ENCODE results near the gene MIR17HG. TPM values are rescaled to one million over a fixed set of nuclear protein-coding genes. Genes with fewer than 3 reads are reported as not detected.

MIR17HG gene
- total RNA-seq, 1 experiment from 2014 or later, result 5.5 TPM

- Histone ChIP-seq H2AFZ (ENCODE audit: low read length) (no peak overlapping the region), H3K9ac (ENCODE audit: low read length) (no peak overlapping the region), H3K4me3 (ENCODE audit: low read length) (no peak overlapping the region), H3K27me3 (ENCODE audit: low read length) (peaks cover 49% of the 10 kb centered on the region), H3K79me2 (ENCODE audit: low read length) (no peaks in the 10 kb centered on the region), H3K36me3 (ENCODE audit: low read depth, low read length) (no peaks in the 10 kb centered on the region), H3K9me2 (replicated peaks; ENCODE audit: low read length) (no peaks in the 10 kb centered on the region), H3K4me2 (ENCODE audit: low read length) (no peak overlapping the region), H4K20me1 (ENCODE audit: low read length) (no peaks in the 10 kb centered on the region), H3F3A (ENCODE audit: low read length, unreplicated experiment) (no peaks in the 10 kb centered on the region), H3K4me1 (ENCODE audit: insufficient read depth, low read length) (no peaks in the 10 kb centered on the region), H3K27ac (ENCODE audit: low read length) (no peak overlapping the region), H3K9me3 (ENCODE audit: low read length) (no peaks in the 10 kb centered on the region)
- DNase-seq (no peak), ATAC-seq (no peak)
- BruUV-seq (replicated peaks), result no TSS peak
- ChIA-PET POLR2A (ENCODE audit: unreplicated experiment) (no interaction called here), CTCF (no interaction called here)
- intact Hi-C loops (cut with micrococcal nuclease), result loop anchor here (5.0 kb wide), 2 partner anchors 35 to 90 kb away; partner anchors contain the start of gene MIR17HG
- TF ChIP-seq EZH2 (IDR thresholded peaks at IDR 0.05; ENCODE audit: low read length, unreplicated experiment) (no peak), EZH2phosphoT487 (IDR thresholded peaks at IDR 0.05; ENCODE audit: borderline replicate concordance, low read length) (no peak), CTCF (conservative IDR thresholded peaks at IDR 0.05; ENCODE audit: low read depth, low read length) (no peak)
Observed at GRCh38 chr13:91312324-91312723, 35.2 kb upstream of the MIR17HG start.

GRCh38 chr13:91313103-91313502, 34.4 kb upstream of the MIR17HG start:
- H3K79me2 ChIP-seq (ENCODE audit: low read length), result no peaks in the 10 kb centered on the region
- CTCF ChIA-PET, result no interaction called here
- POLR2A ChIA-PET (ENCODE audit: unreplicated experiment), result no interaction called here
- no peak overlapping the region for H3K4me2 ChIP-seq (ENCODE audit: low read length)
- H3F3A ChIP-seq (ENCODE audit: low read length, unreplicated experiment), result no peaks in the 10 kb centered on the region
- H3K9me3 ChIP-seq (ENCODE audit: low read length), result no peaks in the 10 kb centered on the region
- no peak overlapping the region for H3K4me3 ChIP-seq (ENCODE audit: low read length)
- H2AFZ ChIP-seq (ENCODE audit: low read length), result no peak overlapping the region
- H3K9ac ChIP-seq (ENCODE audit: low read length), result no peak overlapping the region
- DNase-seq, result peak; percentile 22
- peaks cover 55% of the 10 kb centered on the region for H3K27me3 ChIP-seq (ENCODE audit: low read length)
- H4K20me1 ChIP-seq (ENCODE audit: low read length), result no peaks in the 10 kb centered on the region
- BruUV-seq (replicated peaks), result no TSS peak
- intact Hi-C loops (cut with micrococcal nuclease), result loop anchor here (5.0 kb wide), 2 partner anchors 34 to 89 kb away; partner anchors contain the start of gene MIR17HG
- no peaks in the 10 kb centered on the region for H3K4me1 ChIP-seq (ENCODE audit: insufficient read depth, low read length)
- no peak overlapping the region for H3K27ac ChIP-seq (ENCODE audit: low read length)
- no peaks in the 10 kb centered on the region for H3K36me3 ChIP-seq (ENCODE audit: low read depth, low read length)
- ATAC-seq, result peak; percentile 49; the same call in 1 of the 2 replicates
- TF ChIP-seq EZH2phosphoT487 (IDR thresholded peaks at IDR 0.05; ENCODE audit: borderline replicate concordance, low read length), result no peak
- TF ChIP-seq CTCF (conservative IDR thresholded peaks at IDR 0.05; ENCODE audit: low read depth, low read length), result peak; percentile 38; the same call in 1 of the 2 replicates
- H3K9me2 ChIP-seq (replicated peaks; ENCODE audit: low read length), result no peaks in the 10 kb centered on the region

GRCh38 chr13:91313581-91313980, 33.9 kb upstream of the MIR17HG start:
- Histone ChIP-seq H2AFZ (ENCODE audit: low read length) (no peak overlapping the region), H3K36me3 (ENCODE audit: low read depth, low read length) (no peaks in the 10 kb centered on the region), H4K20me1 (ENCODE audit: low read length) (no peaks in the 10 kb centered on the region), H3K27me3 (ENCODE audit: low read length) (peaks cover 56% of the 10 kb centered on the region), H3K4me3 (ENCODE audit: low read length) (no peak overlapping the region), H3K9me3 (ENCODE audit: low read length) (no peaks in the 10 kb centered on the region), H3F3A (ENCODE audit: low read length, unreplicated experiment) (no peaks in the 10 kb centered on the region), H3K79me2 (ENCODE audit: low read length) (no peaks in the 10 kb centered on the region), H3K27ac (ENCODE audit: low read length) (no peak overlapping the region), H3K9me2 (replicated peaks; ENCODE audit: low read length) (no peaks in the 10 kb centered on the region), H3K4me2 (ENCODE audit: low read length) (no peak overlapping the region), H3K4me1 (ENCODE audit: insufficient read depth, low read length) (no peaks in the 10 kb centered on the region), H3K9ac (ENCODE audit: low read length) (no peak overlapping the region)
- ChIA-PET POLR2A (ENCODE audit: unreplicated experiment) (no interaction called here), CTCF (no interaction called here)
- TF ChIP-seq EZH2phosphoT487 (IDR thresholded peaks at IDR 0.05; ENCODE audit: borderline replicate concordance, low read length) (0 out of 2 replicates have a peak, but pooled peaks have one; percentile 22), CTCF (conservative IDR thresholded peaks at IDR 0.05; ENCODE audit: low read depth, low read length) (no peak), EZH2 (IDR thresholded peaks at IDR 0.05; ENCODE audit: low read length, unreplicated experiment) (peak; percentile 41)
- ATAC-seq, result no peak
- intact Hi-C loops (cut with micrococcal nuclease), result loop anchor here (5.0 kb wide), 2 partner anchors 34 to 89 kb away; partner anchors contain the start of gene MIR17HG
- BruUV-seq (replicated peaks), result no TSS peak
- DNase-seq, result no peak
